GM18511 (cell line): ENCODE results near the gene PRSS27.
"Not testable (repeated sequence)": the region's sequence is repeated elsewhere in the genome, so short reads cannot be mapped to it uniquely, and the experiment has no call there.

Source experiments
- ATAC-seq: cut with Tn5 transposase; IDR thresholded peaks from one replicate; pipeline ENCODE4 v1.9.1; 2021; ENCODE audit warnings: mild to moderate bottlenecking, moderate library complexity; ENCODE audit not compliant: unreplicated experiment

The PRSS27 gene

DNA sequence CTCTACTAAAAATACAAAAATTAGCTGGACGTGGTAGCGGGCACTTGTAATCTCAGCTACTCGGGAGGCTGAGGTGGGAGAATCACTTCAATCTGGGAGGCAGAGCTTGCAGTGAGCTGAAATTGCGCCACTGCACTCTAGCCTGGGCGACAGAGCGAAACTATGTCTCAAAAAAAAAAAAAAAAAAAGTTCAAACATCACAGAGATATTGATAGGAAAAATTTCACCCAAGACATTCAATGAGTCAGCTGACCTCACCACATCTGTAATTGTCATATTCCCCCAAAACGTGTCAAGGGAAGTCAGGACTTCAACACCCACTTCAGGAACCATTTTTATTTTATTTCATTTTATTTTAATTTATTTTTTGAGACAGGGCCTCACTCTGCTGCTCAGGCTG, 8.0 kb upstream of the PRSS27 start:
- no peak for ATAC-seq

DNA sequence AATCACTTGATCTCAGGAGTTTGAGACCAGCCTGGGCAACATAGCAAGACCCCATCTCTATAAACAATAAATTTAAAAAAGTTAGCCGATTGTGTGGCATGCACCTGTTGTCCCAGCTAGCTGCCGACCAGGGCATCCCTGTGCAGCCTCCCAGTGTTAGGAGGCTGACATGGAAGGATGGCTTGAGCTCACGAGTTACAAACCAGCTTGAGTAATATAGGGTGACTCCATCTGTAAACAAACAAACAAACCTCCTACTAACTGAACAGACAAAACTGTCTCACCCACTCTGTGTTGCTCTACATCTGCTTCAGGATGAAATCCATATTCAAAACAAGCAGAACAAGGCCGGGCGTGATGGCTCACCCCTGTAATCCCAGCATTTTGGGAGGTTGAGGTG, 6.9 kb upstream of the PRSS27 start:
- no peak for ATAC-seq

DNA sequence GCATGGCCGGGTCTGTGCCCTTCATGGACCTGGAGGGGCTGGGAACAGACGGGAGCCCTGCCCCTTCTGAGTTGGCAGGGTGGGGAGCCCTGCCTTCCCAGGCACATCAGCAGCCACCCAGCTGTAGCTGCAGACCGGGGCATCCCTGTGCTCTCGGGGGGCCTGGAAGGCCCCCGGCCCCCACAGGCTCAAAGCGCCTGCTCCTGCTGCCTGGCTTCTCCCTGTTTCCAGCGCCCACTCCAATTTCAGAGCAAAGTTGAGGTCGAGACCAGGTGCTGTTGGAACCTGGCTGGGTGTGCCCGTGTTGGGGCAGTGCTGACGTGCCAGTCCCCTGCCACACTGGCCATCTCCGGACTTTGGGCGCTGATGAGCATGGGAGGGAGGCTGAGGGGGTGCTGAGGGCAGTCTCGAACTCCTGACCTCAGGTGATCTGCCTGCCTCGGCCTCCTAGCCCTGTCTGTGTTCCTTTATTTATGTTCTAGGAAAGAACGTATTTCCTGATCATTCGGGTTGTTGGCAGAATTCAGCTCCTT, 4.9 kb upstream of the PRSS27 start:
- ATAC-seq = no peak

DNA sequence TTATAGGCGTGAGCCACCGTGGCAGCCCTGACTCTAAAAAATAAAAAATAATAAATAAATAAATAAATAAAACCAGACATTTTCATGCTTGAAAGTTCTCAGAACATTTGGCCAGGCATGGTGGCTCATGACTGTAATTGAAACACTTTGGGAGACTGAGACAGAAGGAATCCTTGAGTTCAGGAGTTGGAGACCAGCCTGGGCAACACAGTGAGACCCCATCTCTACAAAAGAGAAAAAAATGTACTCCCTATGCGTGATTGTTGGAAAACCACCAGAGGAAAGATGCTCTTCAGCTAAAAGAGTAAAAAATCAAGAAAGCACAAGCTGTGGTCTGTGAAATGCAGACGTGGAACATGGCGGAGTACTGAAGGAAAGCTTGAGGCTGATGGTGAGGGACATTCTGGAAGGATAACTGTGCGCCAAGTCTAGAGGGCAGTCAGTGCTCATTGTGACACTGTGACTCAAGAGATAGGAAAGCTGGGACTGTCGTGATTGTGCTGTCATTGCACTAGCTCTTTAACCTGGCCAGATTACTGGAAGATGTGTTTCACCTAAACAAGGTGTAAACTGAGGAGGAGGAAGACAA, 4.2 kb upstream of the PRSS27 start:
- ATAC-seq = no peak

DNA sequence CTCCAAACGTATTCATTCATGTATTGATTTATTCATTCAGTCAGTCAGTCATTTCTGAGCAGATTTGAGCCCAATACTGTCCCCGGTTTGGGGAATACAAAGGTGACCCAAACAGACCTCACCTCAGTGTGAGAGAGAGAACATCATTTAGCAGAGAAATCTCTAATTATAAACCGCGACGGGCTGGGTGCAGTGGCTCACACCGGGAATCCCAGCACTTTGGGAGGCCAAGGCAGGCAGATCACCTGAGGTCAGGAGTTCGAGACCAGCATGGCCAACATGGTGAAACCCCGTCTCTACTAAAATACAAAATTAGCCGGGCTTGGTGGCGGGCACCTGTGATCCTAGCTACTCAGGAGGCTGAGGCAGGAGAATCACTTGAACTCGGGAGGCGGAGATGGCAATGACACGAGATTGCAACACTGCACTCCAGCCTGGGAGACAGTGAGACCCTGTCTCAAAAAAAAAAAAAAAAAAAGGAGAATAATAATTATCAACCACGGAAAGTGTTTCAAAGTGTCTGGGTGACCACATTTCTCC, 1.7 kb upstream of the PRSS27 start:
- ATAC-seq = not testable (repeated sequence)

DNA sequence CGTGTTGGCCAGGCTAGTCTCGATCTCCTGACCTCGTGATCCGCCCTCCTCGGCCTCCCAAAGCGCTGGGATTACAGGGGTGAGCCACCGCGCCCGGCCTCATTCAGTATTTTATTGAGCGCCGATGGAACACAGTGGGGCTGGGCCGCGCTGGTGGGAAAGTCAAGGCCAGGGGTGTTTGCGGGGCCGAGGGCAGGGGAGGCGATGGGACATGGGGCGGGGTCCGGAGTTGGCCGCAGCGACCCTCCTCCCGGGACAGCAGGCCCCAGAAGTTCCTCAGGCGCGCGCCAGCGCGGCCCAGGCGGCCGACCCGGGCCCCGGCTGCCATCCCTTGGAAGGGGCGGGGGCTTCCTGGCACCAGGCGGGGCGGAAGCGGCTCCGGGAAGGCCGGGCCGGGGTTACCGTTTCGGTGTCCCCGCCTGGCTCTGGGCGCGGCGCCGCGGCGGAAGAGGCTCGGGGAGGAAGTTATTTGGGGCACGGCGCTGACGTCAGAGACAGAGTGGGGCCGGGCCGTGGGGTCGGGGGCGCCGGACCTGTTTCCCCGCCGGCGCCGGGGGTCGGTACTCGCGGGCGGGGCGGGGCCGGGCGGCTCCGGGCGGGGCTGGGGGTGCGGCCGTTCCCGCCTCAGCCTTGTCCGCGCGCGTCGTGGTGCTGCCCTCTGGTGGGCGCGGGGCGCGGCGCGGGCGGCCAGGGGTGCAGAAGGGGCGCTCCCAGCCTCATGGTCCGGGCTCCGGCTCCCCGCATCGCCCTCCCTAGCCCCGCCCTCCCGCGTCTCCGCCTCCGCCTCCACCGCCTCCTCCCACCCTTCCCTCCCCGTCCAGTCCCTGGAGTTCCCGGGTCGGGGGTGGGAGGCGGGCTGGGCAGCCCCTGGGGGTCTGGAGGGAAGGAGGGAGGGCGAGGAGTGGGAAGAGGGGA, 952 bp upstream of the PRSS27 start:
- peak; percentile 77 for ATAC-seq

DNA sequence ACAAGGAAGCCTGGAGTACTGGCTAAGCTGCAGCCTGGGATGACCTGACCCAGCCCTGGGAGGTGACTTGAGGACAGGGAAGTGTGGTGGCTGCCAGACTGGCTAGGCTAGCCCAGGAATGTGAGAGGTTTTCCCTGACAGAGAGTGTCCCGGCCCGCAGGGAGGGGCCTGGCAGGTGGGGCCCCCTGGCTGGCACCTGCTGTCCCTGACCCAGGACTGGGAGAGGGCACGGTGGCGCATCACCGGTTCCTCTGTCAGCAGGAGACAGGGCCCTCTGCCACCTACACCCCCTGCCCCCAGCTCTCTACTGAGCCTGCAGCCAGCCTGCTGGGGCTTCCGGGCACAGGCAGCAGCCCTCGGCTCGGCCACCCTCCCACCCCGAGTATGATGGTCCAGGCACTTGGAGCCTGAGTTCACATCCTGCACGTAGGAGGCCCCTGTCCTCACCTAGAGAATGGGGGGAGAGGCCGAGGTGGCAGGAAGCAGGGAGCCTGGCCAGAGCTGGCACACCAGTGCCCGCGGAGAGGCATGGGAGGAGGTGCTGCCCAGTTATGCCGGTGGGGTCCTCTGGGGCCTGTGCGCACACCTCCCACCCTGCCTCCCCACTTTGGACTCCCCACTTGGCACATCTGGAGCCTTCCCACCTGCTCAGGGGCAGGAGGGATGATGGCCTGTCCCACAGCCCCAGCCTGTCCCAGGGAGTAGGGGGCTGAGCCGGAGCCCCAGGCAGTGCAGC, 528 bp downstream of the PRSS27 start:
- no peak for ATAC-seq

DNA sequence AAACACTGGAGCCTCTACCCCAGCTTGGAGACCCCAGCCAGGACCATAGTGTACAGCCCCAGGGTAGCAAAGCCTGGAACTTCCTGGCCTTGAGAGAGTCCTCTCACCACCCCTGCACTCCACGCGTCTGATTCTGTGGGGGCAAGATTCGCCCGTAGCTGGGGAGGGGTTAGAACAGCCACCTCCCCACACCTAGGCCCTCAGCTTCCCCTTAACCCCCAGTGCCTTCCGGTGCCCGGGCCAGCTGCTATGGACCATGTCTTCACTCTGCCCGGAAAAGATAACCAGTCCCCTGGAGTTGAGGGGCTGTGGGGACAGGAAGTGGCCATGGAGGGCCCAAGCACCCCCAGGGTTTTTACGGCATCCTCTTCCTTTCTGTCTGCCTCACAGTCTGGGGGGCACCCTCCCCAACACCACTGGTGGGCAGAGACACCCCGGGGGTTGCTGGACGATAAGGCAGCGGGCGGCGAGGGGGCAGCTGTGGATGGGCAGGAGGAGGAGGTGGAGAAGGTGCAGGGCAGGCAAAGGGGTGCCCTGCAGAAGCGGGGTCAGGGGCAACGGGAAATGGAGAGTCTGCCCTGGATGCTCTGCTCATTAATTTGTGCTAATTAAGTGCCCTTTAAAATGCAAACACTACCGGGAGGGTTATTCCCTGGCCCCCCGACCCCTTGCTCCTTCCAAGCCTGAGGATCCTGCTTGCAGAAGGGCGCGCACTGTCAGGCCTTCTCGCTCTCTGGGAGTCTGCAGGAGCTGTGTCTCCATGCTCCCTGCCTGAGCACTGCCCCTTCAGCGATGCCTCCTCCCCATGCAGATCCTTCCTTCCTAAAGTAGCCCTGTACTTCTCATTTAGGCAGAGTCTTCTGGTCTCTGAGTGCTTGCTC, 2.4 kb downstream of the PRSS27 start:
- no peak for ATAC-seq

DNA sequence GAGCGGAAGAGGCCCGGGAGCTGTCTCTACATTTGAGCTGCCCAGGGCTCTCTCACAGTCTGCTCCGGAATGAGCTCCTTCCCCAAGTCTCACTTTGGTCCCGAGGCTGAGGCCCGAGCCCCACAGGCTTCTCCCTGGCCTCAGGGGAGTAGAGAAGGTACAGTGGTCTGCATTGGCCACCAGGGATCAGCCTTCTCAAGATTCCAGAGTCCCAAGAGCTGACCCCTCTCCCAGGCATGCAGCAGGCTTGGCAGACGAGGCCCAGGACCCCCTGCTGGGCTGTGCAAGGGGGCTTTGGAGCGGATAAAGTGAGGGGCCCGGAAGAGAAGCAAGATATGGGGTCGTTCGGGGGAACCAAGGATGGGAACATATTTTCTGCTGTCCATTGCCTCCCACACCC, 3.1 kb downstream of the PRSS27 start:
- ATAC-seq = no peak

DNA sequence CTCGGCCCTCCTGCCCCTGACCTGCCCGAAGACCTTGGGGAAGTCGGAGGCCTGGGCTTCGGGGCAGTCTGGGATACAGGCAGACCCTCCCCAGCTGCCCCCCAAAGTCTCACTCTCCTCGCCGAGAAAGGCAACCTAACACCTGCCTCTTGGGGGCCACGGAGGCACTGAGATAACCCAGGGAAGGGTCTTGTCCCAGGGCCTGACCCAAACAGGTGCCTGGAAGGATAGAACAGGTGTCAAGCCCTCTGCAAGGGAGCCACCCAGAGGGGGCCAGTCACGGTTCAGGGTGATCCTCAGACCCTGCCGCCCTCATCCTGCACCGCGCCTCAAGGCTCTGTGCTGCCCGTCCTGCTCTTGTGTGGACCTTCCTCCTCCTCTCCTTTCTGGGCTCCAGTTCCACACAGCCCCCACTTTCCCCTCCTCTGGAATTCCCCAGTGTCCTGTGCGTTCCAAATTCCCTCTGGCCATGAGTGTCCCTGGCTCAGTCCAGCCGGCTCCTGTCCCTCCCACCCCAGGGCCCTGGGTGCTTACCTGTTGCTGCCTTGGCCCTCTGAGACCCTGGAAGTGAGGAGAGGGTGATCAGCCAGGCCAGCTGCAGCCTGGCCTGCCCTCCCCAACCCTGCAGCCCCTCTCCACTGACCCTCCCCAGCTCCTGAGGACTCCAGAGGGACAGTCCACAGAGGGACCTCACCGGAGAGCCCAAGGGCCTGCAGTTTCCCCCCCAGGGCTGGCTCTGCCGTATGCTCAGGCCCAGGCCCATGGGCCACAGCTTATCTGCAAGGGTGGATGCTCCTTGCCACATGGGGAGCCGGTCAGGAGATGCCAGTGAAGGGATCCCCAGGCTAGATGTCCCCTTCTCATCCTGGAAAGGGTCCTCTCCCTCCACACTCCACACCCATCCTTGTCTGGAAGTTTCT, 3.8 kb downstream of the PRSS27 start:
- no peak for ATAC-seq

DNA sequence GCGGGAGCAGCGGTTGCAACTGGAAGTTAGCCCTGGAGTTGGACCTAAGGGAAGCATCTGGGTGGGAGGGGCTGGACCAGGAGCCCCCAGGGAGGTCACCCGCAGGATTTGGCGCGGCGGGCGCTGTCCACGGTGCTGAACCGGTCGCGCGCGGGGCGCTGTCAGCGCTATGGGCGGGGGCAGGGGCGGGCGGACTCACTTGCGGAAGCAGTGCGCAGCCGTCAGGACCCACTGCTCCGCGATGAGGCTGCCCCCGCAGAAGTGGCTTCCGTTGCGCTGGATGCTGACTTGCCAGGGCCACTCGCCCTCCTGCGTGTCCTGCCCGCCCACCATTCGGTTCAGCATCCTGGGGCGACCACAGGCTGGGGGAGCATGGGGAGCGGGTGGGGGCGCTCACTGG, 4.5 kb downstream of the PRSS27 start:
- no peak for ATAC-seq

DNA sequence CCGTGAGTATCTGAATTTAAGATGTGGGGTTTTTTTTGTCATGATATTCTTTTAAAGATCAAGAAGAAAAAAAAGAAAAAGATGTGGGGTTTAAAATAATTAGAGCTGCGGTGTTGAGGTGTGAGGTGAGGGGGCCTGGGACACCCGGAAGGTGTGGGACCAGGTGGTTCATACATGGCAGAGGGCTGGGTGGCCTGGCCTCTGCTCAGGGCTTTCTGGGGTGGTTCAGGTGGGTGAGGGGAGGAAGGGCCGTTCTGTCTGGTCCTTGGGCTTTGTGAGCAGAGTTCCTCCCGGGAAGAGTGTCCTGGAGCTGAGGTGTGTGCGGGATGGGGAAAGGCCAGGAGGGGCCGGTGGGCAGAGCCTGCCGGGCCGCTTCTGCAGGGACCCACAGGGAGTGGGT, 5.0 kb downstream of the PRSS27 start:
- ATAC-seq = no peak

DNA sequence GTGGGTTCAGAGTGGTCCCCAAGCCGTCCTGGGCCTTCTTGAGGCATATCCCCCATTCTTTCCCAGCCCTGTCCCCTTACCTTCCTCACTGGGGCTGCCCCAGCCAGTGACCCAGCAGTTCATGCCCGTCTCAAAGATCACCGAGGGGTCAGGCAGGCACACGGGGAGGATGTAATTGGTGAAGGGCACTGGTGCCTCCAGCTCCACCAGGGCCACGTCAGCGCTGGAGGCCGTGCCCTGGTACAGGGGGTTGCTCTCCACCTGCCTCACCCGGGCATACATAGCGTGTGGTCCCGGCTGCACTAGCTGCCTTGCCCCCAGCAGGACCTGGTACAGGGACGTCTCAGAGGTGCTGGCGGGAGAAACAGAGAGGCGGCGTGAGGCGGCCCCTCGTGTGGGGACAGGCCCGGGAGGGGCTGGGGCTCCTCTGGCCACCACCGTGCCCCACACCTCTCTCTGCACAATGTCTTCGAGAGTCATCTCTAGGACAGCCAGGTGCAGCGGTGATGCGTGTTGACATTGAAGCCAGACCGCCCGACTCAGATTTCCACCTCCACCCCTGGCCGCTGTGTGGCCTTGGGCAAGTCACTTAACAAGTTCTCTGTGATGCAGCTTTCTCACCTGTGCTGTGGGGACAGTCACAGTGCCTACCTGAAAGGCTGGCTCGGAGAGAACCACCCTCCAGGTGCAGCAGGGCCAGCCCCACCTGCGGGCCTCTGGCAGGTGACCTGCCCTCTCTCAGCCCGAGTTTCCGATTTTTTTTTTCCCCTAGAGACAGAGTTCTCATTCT, 5.8 kb downstream of the PRSS27 start:
- ATAC-seq = no peak

DNA sequence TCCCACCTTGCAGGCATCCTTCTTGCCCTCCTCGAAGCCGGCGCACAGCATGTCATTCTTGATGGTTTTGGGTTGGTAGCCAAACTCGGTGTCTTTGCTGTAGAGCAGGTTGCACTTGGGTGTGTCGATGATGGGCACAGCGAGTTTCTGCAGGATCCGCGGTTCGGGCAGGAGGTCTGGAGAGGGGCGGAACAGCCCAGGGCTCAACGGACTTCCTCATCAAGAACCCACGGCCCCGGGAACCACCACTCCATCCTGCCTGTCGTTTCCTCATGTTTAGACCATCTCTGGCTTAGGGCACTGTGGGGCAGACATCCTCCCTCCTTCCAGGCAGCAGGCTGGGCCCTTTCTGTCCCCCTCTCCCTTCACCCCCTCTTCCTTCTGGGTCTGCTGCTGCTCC, 6.5 kb downstream of the PRSS27 start:
- no peak for ATAC-seq

DNA sequence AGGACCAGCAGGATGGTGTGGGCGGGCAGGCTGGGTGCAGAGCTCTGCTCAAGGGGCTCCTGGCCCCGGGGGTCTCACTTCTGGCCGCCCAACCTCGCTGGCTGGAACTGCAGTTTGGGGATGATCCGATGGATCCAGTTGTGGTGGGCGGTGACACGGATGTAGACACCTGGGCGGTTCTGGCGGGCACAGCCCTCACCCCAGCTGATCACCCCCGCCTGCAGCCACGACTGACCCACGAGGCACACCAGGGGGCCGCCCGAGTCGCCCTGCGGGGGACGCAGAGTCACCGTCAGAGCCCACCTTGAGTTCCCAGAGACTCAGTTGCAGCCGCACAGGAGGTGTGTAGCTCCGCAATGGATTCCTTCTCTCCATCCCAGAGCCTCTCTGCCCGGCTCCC, 7.5 kb downstream of the PRSS27 start:
- no peak for ATAC-seq

DNA sequence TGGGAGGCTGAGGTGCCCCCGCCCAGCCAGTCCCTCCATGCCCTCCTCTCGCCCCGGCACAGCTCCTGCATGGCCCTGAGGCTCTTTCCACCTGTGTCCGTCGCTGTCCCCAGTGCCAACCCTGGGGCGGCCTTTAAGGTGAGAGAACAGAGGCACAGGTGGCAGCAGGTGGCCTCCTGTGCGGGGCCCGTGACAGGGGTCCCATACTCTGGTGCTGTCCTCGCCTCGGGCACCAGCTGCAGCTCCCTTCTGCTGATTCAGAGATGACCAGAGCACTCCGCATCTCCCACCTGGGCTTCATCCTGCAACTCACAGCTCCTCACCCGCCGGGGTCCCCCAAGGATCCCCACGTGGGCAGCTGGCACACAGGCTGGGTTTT, 8.0 kb downstream of the PRSS27 start:
- no peak for ATAC-seq

DNA sequence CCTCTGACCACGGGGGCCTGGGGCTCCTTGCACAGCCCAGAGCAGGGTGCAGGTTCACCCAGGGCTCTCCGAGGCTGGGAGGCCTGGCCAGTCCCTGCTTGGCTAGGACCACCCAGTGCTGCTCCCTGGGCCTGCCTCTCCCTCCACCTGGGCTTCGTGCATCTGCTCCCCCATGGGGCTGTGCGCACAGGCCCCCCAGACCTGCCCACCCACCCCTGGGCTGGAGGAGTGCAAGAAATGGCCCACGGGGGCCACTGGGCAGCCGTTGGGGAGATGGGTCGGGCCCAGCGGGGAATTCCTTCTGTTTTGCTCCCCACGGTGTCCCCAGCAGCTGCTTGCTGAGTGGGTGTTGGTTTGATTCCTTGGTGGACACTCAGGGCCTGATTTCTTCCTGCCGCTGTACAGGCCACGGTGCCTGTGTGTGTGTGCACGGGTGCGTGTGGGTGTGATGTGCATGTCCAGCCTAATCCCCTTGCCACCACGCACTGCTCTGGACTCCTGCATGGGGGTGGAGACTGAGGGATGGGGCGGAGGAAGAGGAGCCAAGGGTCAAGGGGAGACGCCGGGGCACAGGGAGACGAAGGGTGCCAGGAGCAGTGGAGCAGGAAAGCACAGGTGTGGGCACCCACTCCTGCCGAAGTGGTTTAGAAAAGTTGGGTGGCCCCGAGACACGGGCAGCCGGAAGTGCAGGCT, 8.5 kb downstream of the PRSS27 start:
- ATAC-seq = no peak

DNA sequence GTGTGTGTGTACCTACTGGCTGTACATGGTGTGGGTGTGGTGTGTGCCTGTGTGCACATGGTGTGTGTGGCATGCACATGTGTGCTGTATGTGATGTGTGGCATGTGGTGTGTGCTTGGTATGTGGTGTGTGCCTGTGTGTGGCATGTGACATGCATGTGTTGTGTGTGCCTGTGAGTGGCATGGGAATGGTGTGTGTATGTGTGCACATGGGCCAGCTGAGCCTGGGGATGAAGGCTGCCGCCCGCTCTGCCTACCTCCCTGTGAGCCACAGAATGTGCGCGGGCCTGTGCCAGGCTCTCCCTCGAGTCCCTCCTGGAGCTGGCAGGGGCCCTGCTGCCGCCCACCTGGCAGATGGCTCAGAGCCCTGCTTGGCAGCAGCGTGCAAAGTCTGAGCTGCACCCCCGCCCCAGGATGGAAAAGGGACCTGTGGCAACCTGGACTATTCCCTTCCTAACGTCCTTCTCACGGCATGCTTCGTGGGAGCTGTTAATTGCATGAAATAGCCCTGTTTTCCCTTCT, 9.3 kb downstream of the PRSS27 start:
- no peak for ATAC-seq
